Activated CD4-positive, CD25-positive, alpha-beta regulatory T cell treated with anti-CD3 and anti-CD28 coated beads, Interleukin-2, amount 50 U/mL, for 24 hours (primary cell): Measurements from ENCODE around the gene SPACA5.
"Not testable (repeated sequence)": the region's sequence is repeated elsewhere in the genome, so short reads cannot be mapped to it uniquely, and the experiment has no call there.

Source experiments
- ATAC-seq, 2 donors: fragments of 150-1000 bp; cut with Tn5 transposase; one replicate each; pipeline ENCODE4 v1.10.0; 2021; ENCODE audit warnings: mild to moderate bottlenecking in 1 of 2, moderate library complexity in 1 of 2

Gene SPACA5

DNA sequence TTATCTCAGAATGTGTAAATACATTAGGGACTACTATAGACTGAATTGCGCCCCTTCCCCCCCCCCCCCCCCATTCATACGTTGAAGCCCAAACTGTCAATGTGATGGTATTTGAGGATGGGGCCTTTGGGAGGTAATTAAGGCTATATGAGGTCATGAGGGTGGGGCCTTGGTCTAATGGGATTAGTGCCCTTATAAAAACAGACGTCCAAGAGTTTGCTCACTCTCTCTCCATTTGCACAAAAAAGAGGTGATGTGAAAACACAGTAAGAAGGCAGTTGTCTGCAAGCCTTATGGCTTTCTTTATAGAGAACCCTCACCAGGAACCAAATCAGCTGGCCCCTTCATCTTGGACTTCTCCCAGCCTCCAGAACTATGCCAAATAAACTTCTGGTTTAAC, 15.3 kb downstream of the SPACA5 start:
- ATAC-seq, result no peak

DNA sequence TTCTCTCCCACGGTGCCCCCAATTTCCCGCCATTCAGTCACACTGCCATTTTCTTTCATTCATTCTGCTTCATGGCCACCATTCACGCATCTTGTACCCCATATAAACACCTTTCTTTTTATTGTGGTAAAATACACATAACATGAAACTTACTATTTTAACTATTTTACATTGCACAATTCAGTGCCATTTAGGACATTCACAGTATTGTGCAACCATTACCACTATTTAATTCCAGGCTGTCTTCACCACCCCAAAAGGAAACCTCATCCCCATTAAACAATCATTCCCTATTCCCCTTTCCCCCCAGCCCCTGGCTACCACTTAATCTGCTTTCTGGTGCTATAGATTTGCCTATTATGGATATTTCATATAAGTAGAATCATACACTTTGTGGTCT, 15.9 kb downstream of the SPACA5 start:
- no peak for ATAC-seq

DNA sequence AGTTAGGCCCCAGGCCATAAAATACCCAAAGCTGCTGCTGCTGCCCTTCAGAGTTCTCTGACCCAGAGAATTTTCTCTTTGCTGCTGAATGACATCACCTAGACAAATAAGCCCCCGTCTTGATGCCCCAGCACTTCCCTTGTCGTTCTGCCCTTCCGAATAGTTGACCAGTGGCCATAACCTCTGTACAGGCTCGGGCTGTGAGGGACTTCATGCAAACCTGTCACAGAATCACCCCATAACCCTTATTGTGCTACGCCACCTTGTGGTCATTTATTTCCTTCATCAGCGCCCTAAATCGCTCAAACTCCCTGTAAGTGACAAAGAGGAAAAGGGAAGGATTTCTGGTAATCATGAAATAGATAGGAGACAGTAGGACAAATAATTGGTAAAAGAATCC, 18.8 kb downstream of the SPACA5 start:
- no peak for ATAC-seq

DNA sequence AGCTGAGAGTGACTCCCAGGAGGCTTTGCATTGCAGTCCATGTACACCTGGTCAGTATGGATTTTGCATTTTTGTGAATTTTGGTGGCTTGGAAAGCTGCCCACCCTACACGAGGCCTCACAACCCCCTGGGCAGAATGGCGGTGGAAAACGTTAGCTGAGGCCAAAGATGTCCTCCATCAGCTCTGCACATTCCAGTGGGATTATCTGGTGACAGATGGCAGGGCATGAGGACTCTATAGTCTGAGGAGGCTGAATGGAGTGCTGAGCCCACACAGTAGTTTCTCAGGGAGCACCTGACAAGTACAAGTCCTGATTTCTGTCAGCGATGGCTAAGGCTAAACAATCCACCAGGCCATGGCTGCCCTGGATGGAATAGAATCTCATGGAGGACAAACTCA, 20.8 kb downstream of the SPACA5 start:
- ATAC-seq, result not testable (repeated sequence)

DNA sequence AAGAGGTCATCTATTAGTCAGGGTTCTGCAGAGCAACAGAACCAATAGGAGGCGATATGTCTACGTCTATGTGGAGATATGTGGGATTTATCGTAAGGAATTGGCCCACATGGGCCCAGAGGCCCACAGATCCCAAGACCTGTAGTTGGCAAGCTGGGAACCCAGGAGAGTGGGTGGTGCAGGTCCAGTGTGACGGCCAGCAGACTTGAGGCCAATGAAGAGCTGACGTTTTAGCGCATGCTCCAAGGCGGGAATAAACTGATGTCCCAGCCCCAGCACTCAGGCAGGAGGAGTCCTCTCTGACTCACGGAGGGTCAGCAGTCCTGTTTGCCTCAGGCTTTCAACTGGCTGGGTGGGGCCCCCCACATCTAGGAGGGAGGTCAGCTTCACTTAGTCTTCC, 21.3 kb downstream of the SPACA5 start:
- no peak for ATAC-seq

DNA sequence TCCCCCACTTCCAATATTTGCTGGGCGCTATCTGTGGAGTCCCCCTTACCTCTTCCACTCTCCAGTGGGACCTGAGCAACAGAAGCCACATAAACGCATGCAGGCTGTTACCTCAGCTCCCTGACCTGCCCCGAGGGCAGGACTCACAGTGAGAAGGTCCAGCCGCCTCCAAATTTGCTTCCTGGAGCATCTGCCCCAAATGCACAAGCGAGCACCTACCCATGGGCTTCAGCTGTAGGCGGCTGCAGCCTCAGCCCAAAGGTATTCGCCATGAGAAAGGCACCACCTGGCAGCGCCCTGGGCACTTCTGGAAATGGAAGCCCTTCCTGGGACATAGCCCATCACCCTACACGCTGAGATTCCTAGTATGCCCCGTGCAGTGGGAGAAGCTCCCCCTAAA, 23.4 kb downstream of the SPACA5 start:
- ATAC-seq, result no peak

DNA sequence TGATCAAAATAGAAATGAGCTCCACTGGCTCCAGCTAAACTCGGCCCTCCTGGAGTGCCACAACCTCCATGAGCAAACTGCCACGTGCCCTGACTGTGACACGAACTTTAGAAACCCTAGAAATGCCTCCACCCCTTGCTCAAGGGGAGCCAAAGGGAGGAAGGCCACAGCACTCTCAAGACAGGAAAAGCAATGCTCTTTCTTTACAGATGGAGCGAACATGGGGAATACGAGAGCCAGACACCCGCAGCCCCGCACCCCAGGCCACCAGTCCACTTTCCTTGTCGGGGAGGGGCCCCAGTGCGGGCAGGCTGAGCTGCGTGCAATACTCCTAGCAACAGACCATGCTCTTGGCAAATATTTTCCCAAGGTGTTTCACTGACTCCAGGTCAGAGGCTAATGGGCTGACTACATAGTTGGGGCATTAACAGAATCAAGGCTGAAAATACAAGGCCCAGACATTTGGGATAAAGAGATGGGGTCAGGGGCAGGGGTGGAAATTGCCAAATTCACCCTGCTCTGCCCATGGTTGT, 23.9 kb downstream of the SPACA5 start:
- ATAC-seq, result not testable (repeated sequence)

DNA sequence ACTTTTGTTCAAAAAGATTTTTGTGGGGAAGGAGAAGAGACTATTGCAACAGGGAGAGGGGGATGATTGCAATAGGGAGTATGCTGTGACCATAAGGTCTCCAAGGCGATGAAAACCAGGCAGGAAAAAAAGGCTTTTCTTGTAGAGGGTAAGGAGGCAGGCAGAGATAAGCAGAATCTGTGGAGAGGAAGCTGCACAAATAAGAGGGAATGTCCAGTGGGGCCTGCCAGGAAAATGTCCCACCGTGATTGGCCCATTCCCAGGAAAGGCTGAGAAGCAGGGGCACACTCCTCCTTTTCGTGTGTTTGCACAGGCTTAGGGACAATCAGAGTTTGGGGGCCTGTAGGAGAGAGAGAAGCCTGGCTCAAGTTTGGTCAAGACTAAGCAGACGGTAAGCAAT, 29.1 kb downstream of the SPACA5 start:
- ATAC-seq, result no peak

DNA sequence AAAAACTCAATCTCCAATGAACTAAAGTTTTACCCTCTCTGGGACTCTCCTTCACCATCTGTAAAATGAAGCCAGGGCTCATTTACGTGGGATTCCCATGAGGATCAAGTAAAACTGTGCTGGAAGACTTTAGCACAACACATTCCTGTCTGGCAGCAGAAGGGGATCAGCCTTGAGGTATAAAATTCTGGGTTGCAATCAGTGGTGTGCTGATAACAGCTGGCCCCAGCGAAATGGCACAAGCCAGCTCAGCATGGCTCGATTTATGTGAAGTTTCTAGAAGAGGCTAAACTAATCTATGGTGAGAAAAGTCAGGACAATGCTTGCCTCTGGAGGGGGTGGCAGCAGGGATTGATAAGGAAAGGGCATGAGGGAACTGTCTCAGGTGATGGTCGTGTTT, 36.3 kb downstream of the SPACA5 start:
- ATAC-seq, result no peak

DNA sequence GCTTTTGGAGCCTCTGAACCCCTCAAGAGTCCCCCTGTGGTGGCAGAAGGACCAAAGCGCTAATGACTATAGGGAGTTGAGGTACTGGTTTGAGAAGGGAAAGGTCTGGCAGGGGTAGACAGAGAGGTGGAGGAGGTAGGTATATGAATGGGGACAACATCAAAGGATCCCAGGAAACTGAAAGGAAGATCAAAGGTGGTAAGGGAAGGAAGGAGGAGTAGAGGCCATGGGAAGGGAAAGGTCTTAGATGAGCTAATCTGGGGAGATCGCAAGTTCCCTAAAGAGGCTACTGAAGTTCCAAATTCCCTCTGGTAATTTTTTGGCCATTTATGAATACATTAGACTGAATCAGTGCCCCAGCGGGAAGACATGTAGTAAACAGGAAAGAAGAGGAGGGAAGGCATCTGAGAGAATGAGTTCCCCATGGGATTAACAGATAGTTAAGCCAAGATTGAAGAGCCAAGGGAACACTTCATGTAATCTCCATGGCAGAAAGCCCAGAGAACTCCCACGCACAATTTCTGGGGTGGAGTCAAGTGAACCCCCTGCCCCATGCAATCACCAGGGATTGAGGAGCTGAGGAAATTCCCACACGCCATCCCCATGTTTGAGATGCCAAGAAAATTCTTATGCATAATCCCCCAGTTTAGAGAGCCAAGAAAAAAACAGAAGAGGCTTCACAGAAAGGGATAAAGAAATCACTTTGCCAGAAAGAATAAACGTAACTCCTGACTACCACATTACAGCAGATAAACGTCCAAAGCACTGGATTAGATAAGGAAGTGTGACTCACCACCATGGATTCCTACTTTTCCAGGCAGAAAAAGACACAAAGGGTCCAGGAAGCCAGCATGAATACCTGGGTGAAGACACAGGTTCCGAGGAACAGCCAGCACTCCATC, 38.9 kb downstream of the SPACA5 start:
- no peak for ATAC-seq

DNA sequence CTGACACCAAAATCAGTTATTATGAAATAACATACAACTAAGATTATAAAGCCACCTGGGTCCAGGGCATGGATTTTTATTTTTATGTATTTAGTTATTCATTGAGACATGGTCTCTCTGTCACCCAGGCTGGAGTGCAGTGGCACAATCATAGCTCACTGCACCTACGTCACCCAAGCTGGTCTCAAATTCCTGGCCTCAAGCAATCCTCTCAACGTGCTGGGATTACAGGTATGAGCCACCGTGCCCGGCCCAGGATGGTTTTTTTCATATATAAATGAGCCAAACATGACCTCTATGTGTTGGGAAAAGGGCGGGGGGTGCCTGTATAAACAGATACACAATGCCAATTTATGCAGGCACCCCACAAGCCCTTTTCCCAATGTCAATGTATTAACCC, 40.1 kb downstream of the SPACA5 start:
- no peak for ATAC-seq

DNA sequence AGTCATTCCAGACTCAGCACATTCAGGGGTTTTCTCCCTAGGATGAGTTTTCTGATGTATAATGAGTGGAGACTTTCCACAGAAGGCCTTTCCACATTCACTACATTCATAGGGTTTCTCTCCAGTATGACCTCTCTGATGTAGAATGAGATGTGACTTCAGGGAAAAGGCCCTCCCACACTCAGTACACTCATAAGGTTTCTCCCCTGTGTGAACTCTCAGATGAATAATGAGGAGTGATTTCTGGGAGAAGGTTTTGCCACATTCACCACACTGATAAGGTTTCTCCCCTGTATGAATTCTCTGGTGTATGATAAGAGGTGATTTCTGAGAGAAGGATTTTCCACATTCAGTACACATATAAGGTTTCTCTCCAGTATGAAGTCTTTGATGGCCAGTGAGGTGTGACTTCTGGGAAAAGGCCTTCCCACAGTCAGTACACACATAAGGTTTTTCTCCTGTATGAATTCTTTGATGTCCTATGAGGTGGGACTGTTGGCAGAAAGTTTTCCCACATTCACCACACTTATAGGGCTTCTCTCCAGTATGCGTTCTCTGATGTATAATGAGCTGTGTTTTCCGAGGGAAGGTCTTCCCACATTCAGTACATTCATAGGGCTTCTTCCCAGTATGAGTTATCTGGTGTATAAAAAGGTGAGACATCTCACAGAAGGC, 52.0 kb downstream of the SPACA5 start:
- ATAC-seq, result no peak

DNA sequence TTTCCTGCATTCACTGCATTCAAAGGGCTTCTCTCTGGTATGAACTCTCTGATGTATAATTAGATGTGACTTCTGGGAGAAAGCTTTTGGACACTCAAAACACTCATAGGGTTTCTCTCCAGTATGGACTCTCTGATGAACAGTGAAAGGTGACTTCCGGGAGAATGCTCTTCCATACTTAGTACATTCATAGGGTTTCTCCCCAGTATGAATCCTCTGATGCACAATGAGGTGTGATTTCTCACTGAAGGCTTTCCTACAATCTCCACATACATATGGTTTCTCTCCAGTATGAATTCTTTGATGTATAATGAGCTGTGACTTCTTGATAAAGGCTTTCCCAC, 52.5 kb downstream of the SPACA5 start:
- ATAC-seq, result no peak
